ENCODE data around the gene COL25A1. TPM values are rescaled to one million over a fixed set of nuclear protein-coding genes. Genes with fewer than 3 reads are reported as not detected.

COL25A1 gene
- total RNA-seq, 1 experiment from 2014 or later: 4.2 TPM

DNA sequence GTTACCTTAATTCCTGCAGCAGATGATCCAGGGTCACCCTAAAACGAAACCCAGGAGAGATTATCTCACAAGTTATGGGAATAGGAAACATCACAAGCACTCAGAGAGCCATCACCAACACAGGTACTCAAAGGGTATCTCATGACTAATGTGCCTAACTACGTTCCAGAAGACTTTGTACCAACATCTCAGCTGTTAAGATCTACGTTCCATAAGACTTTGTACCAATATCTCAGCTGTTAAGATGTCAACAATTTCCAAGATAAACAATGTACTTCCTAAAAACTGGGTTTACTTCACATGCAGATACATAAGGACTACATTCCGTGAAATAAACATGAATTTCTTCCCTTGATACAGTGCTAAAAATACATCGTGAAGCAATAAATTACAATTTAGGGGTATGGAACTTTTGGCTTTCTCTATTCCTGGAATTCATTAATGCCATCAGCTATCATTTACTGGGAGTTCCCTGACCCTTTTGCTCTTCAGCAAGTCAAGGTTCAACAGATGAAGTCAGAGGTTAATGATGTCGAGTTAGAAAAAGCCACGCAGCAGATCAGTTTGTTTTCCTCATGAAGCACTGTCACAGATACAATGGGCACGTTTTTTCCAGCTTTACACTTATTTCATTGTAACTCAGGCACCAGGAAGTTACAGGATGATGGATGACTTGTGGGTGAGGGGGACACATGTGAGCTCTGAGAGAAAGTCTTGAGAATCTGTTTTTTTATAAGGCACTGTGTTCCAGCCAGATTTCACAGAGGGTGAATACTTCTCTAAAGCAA is 412.6 kb downstream of the COL25A1 start:
- Histone ChIP-seq H2AK5ac (ENCODE audit: insufficient read length, low read length) (no peak overlapping the region), H2BK120ac (ENCODE audit: low read depth, low read length, poor library complexity, severe bottlenecking) (no peak overlapping the region), H3K23me2 (ENCODE audit: insufficient read length, low read depth, low read length, poor library complexity, severe bottlenecking) (no peaks in the 10 kb centered on the region), H4K5ac (ENCODE audit: insufficient read length, low read depth, low read length) (no peak overlapping the region), H3K9me3 (ENCODE audit: control insufficient read depth, low read depth, low read length) (no peaks in the 10 kb centered on the region), H3K4ac (ENCODE audit: low read depth, low read length) (no peak overlapping the region), H3K4me1 (ENCODE audit: insufficient read depth, low read length) (peaks cover 3% of the 10 kb centered on the region; the same call in 1 of the 2 replicates), H3K27ac (ENCODE audit: insufficient read length, low read depth, low read length) (no peak overlapping the region), H3K14ac (ENCODE audit: insufficient read depth, low read length) (no peak overlapping the region), H3K27me3 (ENCODE audit: insufficient read depth, low read length) (no peaks in the 10 kb centered on the region), H3K9ac (ENCODE audit: extremely low read depth, insufficient read length, low read length) (no peak overlapping the region), H4K8ac (replicated peaks; ENCODE audit: insufficient read length, low read depth, low read length) (no peak overlapping the region), H2BK20ac (ENCODE audit: low read depth, low read length, poor library complexity, severe bottlenecking) (no peak overlapping the region), H2BK12ac (ENCODE audit: insufficient read length, low read depth, low read length) (no peak overlapping the region), H3K79me1 (ENCODE audit: insufficient read depth, low read depth, low read length, poor library complexity, severe bottlenecking) (no peaks in the 10 kb centered on the region), H2BK5ac (ENCODE audit: insufficient read length, low read length) (no peak overlapping the region), H3K18ac (ENCODE audit: insufficient read length, low read depth, low read length) (no peak overlapping the region), H3K23ac (ENCODE audit: insufficient read length, low read depth, low read length) (no peak overlapping the region), H2AFZ (ENCODE audit: low read length) (no peak overlapping the region), H4K20me1 (ENCODE audit: control insufficient read depth, insufficient read depth, insufficient read length) (no peaks in the 10 kb centered on the region), H3K79me2 (ENCODE audit: insufficient read depth, low read length) (no peaks in the 10 kb centered on the region), H4K91ac (ENCODE audit: insufficient read length, low read depth, low read length) (no peak overlapping the region), H2BK15ac (ENCODE audit: low read depth, low read length) (no peak overlapping the region), H3K4me2 (ENCODE audit: insufficient read depth, insufficient read length, low read length) (no peak overlapping the region), H3K56ac (ENCODE audit: insufficient read length, low read depth, low read length) (no peak overlapping the region), H3T11ph (ENCODE audit: low read length) (no peak overlapping the region)
- TF ChIP-seq, protein P1, sequence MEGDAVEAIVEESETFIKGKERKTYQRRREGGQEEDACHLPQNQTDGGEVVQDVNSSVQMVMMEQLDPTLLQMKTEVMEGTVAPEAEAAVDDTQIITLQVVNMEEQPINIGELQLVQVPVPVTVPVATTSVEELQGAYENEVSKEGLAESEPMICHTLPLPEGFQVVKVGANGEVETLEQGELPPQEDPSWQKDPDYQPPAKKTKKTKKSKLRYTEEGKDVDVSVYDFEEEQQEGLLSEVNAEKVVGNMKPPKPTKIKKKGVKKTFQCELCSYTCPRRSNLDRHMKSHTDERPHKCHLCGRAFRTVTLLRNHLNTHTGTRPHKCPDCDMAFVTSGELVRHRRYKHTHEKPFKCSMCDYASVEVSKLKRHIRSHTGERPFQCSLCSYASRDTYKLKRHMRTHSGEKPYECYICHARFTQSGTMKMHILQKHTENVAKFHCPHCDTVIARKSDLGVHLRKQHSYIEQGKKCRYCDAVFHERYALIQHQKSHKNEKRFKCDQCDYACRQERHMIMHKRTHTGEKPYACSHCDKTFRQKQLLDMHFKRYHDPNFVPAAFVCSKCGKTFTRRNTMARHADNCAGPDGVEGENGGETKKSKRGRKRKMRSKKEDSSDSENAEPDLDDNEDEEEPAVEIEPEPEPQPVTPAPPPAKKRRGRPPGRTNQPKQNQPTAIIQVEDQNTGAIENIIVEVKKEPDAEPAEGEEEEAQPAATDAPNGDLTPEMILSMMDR (conservative IDR thresholded peaks at IDR 0.05): no peak
- no CpG with 5 or more reads among the region's 8 CpGs for WGBS (ENCODE audit: extremely low coverage, insufficient read length, low lambda C conversion rate)
- Mint-ChIP-seq H3K36me3 (ENCODE audit: insufficient read depth in 1 of 3, low read depth in 3 of 3) (no peaks in the 10 kb centered on the region), H3K9me3 (no peaks in the 10 kb centered on the region), H3K27ac (peak overlapping the region in 1 of 3 experiments; percentile 43; a peak in 1 of 7 replicates), H3K27me3 (ENCODE audit: low read depth) (no peaks in the 10 kb centered on the region), H3K4me3 (no peak overlapping the region), H3K4me1 (peaks cover 14 to 22% of the 10 kb centered on the region in 2 experiments)
- DNase-seq: no peak
